Measurements from ENCODE around the gene SRPRA.

The SRPRA gene

DNA sequence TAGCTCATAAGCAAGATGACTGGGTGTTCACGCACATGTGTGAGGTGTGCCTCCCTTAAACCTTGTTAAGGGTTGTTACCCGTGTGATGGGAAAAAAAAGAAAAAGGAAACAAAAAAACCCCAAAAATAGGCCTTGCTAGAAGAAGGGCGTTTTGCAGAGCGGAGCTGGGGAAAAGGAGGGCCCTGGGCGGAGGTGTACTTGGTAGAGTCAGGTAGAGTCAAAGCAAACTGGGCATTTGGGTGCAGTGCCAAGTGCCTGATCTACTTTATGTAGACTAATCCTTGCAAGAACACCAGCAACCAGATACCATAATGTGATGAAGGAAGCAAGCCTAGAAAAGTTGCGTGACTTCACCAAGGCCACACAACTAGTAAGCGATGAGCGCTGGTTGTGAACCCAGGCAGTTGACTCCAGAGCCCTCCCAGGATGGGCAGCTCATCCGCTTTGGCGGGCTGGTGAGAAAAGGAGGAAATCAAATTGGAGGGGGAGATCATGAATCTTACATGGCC lies 13.0 kb upstream of the SRPRA start:
- TF ChIP-seq, protein P1, sequence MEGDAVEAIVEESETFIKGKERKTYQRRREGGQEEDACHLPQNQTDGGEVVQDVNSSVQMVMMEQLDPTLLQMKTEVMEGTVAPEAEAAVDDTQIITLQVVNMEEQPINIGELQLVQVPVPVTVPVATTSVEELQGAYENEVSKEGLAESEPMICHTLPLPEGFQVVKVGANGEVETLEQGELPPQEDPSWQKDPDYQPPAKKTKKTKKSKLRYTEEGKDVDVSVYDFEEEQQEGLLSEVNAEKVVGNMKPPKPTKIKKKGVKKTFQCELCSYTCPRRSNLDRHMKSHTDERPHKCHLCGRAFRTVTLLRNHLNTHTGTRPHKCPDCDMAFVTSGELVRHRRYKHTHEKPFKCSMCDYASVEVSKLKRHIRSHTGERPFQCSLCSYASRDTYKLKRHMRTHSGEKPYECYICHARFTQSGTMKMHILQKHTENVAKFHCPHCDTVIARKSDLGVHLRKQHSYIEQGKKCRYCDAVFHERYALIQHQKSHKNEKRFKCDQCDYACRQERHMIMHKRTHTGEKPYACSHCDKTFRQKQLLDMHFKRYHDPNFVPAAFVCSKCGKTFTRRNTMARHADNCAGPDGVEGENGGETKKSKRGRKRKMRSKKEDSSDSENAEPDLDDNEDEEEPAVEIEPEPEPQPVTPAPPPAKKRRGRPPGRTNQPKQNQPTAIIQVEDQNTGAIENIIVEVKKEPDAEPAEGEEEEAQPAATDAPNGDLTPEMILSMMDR (IDR thresholded peaks at IDR 0.05) = no peak
- H3K4me3 Mint-ChIP-seq = peak overlapping the region; percentile 90
- peaks cover 5% of the 10 kb centered on the region for H3K27me3 Mint-ChIP-seq (ENCODE audit: low read depth, poor library complexity)
- H3K36me3 Mint-ChIP-seq (ENCODE audit: low read depth) = peaks cover 12% of the 10 kb centered on the region
- no peaks in the 10 kb centered on the region for H3K9me3 Mint-ChIP-seq
- DNase-seq = no peak
- peaks cover 39% of the 10 kb centered on the region for H3K4me1 Mint-ChIP-seq
- no peak overlapping the region for H3K27ac Mint-ChIP-seq

DNA sequence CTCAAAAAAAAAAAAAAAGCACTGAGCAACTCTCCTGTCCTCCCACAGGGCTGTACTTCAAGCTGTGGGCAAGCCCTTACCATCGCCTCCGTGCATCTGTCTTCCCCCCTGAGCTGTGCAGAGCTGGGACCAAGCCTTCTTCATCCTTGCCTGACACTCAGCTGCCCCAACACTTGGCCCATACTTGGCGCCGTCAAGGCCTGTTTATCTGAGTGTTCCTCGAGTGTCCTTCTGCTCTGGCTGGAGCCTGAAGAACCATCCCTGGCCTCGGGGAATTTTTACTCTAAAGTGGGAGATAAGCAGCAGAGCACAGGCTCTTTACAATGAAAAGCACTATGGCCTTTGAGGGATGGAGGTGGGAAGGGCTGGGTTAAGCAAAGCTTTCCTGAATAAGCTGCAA lies 12.6 kb upstream of the SRPRA start:
- no peak for DNase-seq
- TF ChIP-seq, protein P1 (IDR thresholded peaks at IDR 0.05) = no peak
- Mint-ChIP-seq H3K27ac (no peak overlapping the region), H3K9me3 (no peaks in the 10 kb centered on the region), H3K4me3 (peak overlapping the region; percentile 90), H3K27me3 (ENCODE audit: low read depth, poor library complexity) (peaks cover 4% of the 10 kb centered on the region), H3K4me1 (peaks cover 39% of the 10 kb centered on the region), H3K36me3 (ENCODE audit: low read depth) (peaks cover 11% of the 10 kb centered on the region)

DNA sequence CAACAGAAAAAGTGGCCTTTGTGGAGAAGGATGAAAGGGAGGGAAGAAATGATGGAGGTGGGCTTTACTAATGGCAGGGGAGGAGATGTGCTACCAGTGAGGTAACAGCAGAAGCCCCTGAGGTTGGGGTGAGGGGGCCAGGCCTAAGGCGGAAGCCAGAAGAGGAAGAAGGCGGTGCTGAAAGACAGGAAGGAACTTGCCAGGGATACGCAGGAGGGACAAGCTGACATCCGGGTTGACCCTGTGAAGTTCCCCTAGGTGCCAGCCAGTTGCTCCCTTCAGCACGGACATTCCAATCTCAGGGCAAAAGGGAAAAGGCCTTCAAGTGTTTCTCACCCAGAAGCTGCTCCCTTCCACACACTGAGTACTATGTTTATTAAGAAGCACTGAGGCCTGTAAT lies 11.9 kb upstream of the SRPRA start:
- Mint-ChIP-seq H3K4me3 (no peak overlapping the region), H3K36me3 (ENCODE audit: low read depth) (peaks cover 16% of the 10 kb centered on the region), H3K4me1 (peaks cover 39% of the 10 kb centered on the region), H3K27me3 (ENCODE audit: low read depth, poor library complexity) (peaks cover under 1% of the 10 kb centered on the region), H3K27ac (no peak overlapping the region), H3K9me3 (no peaks in the 10 kb centered on the region)
- TF ChIP-seq, protein P1 (IDR thresholded peaks at IDR 0.05) = no peak
- no peak for DNase-seq

DNA sequence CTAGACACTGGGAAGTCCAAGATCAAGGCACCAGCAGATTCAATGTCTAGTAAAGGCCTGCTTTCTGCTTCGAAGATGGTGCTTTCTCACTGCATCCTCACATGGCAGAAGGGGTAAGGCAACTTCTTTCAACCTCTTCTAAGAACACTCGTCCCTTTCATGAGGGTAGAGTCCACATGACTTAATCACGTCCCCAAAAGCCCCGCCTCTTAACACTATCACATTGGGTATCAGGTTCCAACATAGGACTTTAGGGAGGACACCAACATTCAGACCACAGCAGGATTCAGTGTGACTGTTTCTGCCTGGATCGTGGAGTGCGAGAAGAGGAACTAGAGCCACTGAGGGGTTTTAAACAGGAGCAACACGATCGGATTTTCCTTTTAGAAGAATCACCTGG lies 10.5 kb upstream of the SRPRA start:
- TF ChIP-seq, protein P1 (IDR thresholded peaks at IDR 0.05) = no peak
- H3K36me3 Mint-ChIP-seq (ENCODE audit: low read depth) = peaks cover 30% of the 10 kb centered on the region
- H3K4me3 Mint-ChIP-seq = no peak overlapping the region
- no peak for DNase-seq
- H3K9me3 Mint-ChIP-seq = no peaks in the 10 kb centered on the region
- peaks cover 34% of the 10 kb centered on the region for H3K4me1 Mint-ChIP-seq
- H3K27ac Mint-ChIP-seq = peak overlapping the region; percentile 20
- no peaks in the 10 kb centered on the region for H3K27me3 Mint-ChIP-seq (ENCODE audit: low read depth, poor library complexity)

DNA sequence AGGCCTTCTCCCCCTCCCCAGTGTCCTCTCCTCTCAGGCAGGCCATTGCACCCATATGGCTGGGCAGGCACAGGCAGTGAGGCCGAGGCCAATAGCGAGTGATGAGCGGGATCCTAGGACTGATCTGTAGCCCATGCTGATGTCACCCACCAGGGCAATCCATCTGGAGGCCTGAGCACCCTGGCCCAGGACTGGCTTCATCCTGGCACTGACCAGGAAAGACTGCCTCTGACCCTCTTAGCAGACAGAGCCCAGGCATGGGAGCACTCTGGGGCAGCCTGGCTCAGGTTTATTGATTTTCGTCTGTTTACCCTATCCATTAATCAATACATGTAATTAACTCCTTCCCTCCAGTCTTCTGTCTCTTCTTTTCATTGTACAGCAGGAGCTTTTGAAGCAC lies 9.1 kb upstream of the SRPRA start:
- peaks cover 43% of the 10 kb centered on the region for H3K36me3 Mint-ChIP-seq (ENCODE audit: low read depth)
- H3K4me1 Mint-ChIP-seq = peaks cover 28% of the 10 kb centered on the region
- H3K27me3 Mint-ChIP-seq (ENCODE audit: low read depth, poor library complexity) = no peaks in the 10 kb centered on the region
- H3K9me3 Mint-ChIP-seq = no peaks in the 10 kb centered on the region
- TF ChIP-seq, protein P1 (IDR thresholded peaks at IDR 0.05) = no peak
- no peak overlapping the region for H3K4me3 Mint-ChIP-seq
- H3K27ac Mint-ChIP-seq = peak overlapping the region; percentile 65
- DNase-seq = no peak

DNA sequence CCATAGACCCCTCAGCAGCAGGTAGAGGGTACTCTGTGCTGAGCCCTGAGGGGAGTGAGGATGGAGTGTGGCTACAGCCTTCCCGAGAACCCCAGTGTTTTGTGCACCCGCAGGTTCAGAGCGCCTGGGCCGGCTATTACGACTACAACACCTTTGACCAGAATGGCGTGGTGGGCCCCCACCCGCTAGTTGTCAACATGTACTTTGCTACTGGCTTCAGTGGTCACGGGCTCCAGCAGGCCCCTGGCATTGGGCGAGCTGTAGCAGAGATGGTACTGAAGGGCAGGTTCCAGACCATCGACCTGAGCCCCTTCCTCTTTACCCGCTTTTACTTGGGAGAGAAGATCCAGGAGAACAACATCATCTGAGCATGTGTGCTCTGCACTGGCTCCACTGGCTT lies 8.6 kb upstream of the SRPRA start:
- H3K9me3 Mint-ChIP-seq = no peaks in the 10 kb centered on the region
- peaks cover 47% of the 10 kb centered on the region for H3K36me3 Mint-ChIP-seq (ENCODE audit: low read depth)
- H3K4me3 Mint-ChIP-seq = no peak overlapping the region
- peaks cover 24% of the 10 kb centered on the region for H3K4me1 Mint-ChIP-seq
- H3K27me3 Mint-ChIP-seq (ENCODE audit: low read depth, poor library complexity) = no peaks in the 10 kb centered on the region
- DNase-seq = no peak
- TF ChIP-seq, protein P1 (IDR thresholded peaks at IDR 0.05) = no peak
- no peak overlapping the region for H3K27ac Mint-ChIP-seq

All from nephron progenitor cell (in vitro differentiated cells).